Activated CD4-positive, alpha-beta T cell treated with anti-CD3 and anti-CD28 coated beads for 36 hours (primary cell): ENCODE results near the gene ADCYAP1. TPM values are rescaled to one million over a fixed set of nuclear protein-coding genes. Genes with fewer than 3 reads are reported as not detected.

Source experiments
- ATAC-seq: fragments of 200-7000 bp; cut with Tn5 transposase; one replicate; pipeline ENCODE4 v1.10.0; 2021; ENCODE audit warnings: mild to moderate bottlenecking, moderate library complexity
- CTCF ChIA-PET: fragments of 350-600 bp; sonication (Branson Sonifier 250); formaldehyde crosslinking; loops from one replicate; lab custom pipeline; 2021; ENCODE audit warnings: antibody characterized with exemption; lab: Charles Lee
- POLR2A ChIA-PET: fragments of 350-600 bp; sonication (Branson Sonifier 250); formaldehyde crosslinking; loops from one replicate; lab custom pipeline; 2021; ENCODE audit warnings: antibody characterized with exemption, inconsistent platforms; lab: Charles Lee
- DNase-seq: peaks from one replicate; pipeline ENCODE4 v3.0.0-alpha.2; 2020
- H3K27ac Mint-ChIP-seq: one replicate; pipeline ENCODE4 v1.8.0; 2021; ENCODE audit warnings: mixed read lengths
- H3K27me3 Mint-ChIP-seq: one replicate; pipeline ENCODE4 v1.8.0; 2021; ENCODE audit warnings: mixed read lengths
- H3K36me3 Mint-ChIP-seq: one replicate; pipeline ENCODE4 v1.8.0; 2021; ENCODE audit warnings: low read depth, mixed read lengths
- H3K4me1 Mint-ChIP-seq: one replicate; pipeline ENCODE4 v1.8.0; 2021; ENCODE audit warnings: mixed read lengths
- H3K4me3 Mint-ChIP-seq: one replicate; pipeline ENCODE4 v1.8.0; 2021; ENCODE audit warnings: mild to moderate bottlenecking, moderate library complexity, mixed read lengths
- H3K9me3 Mint-ChIP-seq: one replicate; pipeline ENCODE4 v1.8.0; 2021; ENCODE audit warnings: low read depth, mixed read lengths
- intact Hi-C, 2 experiments: fragments of 100-400 bp; cut with DNase I in 1 of 2; cut with micrococcal nuclease in 1 of 2; formaldehyde crosslinking; loops; one replicate each; pipeline versions ENCODE4 v1.14.2 to v1.15.1; 2022 to 2024; cut with DNase I, micrococcal nuclease
- total RNA-seq, 2 experiments: library from RNA; stranded (reverse); gene quantifications; one replicate each; pipeline ENCODE4 v1.2.3, GENCODE V29; 2021

The ADCYAP1 gene
- total RNA-seq, 2 experiments from 2014 or later, result not detected

DNA sequence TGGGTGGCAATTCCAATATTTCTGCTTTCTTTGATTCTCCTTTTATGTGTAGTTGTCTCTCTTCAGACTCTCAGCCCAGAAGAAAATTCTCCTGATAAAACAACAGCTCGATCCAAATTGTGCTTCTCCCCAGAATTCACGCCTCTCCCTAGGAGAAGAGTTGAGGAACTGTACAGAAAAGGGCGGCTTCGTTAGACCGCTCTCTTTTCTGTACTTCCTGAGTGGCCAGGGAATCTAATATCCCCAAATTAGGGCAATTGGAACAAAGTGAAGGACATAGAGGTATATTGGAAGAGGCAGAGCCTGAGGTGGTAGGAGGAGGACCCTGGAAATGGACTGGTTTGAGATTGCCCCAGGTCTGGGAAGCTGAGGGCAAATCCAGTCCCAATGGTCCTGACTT lies 5.6 kb downstream of the ADCYAP1 start:
- no peaks in the 10 kb centered on the region for H3K9me3 Mint-ChIP-seq
- H3K4me1 Mint-ChIP-seq, result peaks cover 19% of the 10 kb centered on the region
- intact Hi-C loops, result no loop called here
- H3K36me3 Mint-ChIP-seq, result no peaks in the 10 kb centered on the region
- no peak overlapping the region for H3K4me3 Mint-ChIP-seq
- ATAC-seq (no peak), DNase-seq (no peak)
- CTCF ChIA-PET, result no interaction called here
- no peak overlapping the region for H3K27ac Mint-ChIP-seq
- peaks cover 54% of the 10 kb centered on the region for H3K27me3 Mint-ChIP-seq
- POLR2A ChIA-PET, result no interaction called here

DNA sequence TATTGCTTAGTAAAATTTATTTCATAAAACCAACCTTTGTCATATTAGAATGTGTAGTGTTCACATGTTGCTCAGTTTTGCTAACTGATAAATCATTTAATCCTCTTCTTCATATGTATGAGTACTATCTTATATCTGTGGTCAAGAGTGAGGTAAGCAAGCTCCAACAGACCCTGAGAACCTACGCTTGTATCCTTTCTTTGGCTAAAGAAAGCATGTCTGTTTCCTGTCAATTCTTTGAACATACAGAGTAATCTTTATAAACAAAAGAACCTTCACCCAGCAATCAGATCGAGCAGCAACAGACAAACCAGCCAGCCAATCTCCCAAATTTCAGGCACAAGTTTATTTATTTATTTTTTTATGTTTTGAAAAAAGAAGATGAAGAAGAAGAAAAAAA lies 6.4 kb downstream of the ADCYAP1 start:
- DNase-seq, result no peak
- peaks cover 16% of the 10 kb centered on the region for H3K4me1 Mint-ChIP-seq
- POLR2A ChIA-PET, result no interaction called here
- H3K4me3 Mint-ChIP-seq, result no peak overlapping the region
- H3K27ac Mint-ChIP-seq, result no peak overlapping the region
- ATAC-seq, result no peak
- H3K27me3 Mint-ChIP-seq, result peaks cover 53% of the 10 kb centered on the region
- intact Hi-C loops, result no loop called here
- H3K36me3 Mint-ChIP-seq, result no peaks in the 10 kb centered on the region
- no peaks in the 10 kb centered on the region for H3K9me3 Mint-ChIP-seq
- CTCF ChIA-PET, result no interaction called here

GRCh38 chr18:911486-911885 lies 6.8 kb downstream of the ADCYAP1 start:
- POLR2A ChIA-PET, result no interaction called here
- Mint-ChIP-seq H3K4me1 (peaks cover 13% of the 10 kb centered on the region), H3K27ac (no peak overlapping the region), H3K4me3 (no peak overlapping the region), H3K27me3 (peaks cover 50% of the 10 kb centered on the region), H3K9me3 (no peaks in the 10 kb centered on the region), H3K36me3 (no peaks in the 10 kb centered on the region)
- intact Hi-C loops, result no loop called here
- CTCF ChIA-PET, result no interaction called here
- ATAC-seq (no peak), DNase-seq (no peak)

DNA sequence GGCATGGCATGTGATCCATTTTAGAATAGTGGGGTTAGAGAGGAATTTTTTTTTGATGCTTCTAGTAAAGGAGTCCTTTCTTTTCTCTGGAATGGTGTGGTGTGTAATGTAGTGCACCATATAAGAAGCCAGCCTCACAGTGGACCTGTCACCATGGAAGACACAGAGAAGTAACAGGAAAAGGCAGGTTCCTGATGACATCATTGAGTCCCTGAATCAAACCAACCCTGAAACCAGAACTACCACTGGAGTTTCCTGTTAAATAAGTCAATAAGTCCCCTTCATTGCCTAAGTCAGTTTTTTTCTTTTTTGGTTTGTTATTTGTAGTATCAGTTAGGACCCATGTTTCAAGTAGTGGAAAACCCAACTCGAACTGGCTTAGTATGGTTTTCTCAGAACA lies 11.9 kb downstream of the ADCYAP1 start:
- intact Hi-C loops, result no loop called here
- CTCF ChIA-PET, result no interaction called here
- POLR2A ChIA-PET, result no interaction called here
- no peak for DNase-seq
- H3K4me1 Mint-ChIP-seq, result no peaks in the 10 kb centered on the region
- no peak overlapping the region for H3K4me3 Mint-ChIP-seq
- ATAC-seq, result no peak
- H3K27me3 Mint-ChIP-seq, result peaks cover 38% of the 10 kb centered on the region
- no peaks in the 10 kb centered on the region for H3K9me3 Mint-ChIP-seq
- H3K27ac Mint-ChIP-seq, result no peak overlapping the region
- no peaks in the 10 kb centered on the region for H3K36me3 Mint-ChIP-seq

- H3K36me3 Mint-ChIP-seq, result no peaks in the 10 kb centered on the region
- no peak overlapping the region for H3K27ac Mint-ChIP-seq
- H3K27me3 Mint-ChIP-seq, result peaks cover 29% of the 10 kb centered on the region
- POLR2A ChIA-PET, result no interaction called here
- DNase-seq (no peak), ATAC-seq (no peak)
- no peak overlapping the region for H3K4me3 Mint-ChIP-seq
- H3K9me3 Mint-ChIP-seq, result no peaks in the 10 kb centered on the region
- H3K4me1 Mint-ChIP-seq, result no peaks in the 10 kb centered on the region
- CTCF ChIA-PET, result no interaction called here
- intact Hi-C loops, result no loop called here
Measured at GRCh38 chr18:919078-919477, 14.4 kb downstream of the ADCYAP1 start.

DNA sequence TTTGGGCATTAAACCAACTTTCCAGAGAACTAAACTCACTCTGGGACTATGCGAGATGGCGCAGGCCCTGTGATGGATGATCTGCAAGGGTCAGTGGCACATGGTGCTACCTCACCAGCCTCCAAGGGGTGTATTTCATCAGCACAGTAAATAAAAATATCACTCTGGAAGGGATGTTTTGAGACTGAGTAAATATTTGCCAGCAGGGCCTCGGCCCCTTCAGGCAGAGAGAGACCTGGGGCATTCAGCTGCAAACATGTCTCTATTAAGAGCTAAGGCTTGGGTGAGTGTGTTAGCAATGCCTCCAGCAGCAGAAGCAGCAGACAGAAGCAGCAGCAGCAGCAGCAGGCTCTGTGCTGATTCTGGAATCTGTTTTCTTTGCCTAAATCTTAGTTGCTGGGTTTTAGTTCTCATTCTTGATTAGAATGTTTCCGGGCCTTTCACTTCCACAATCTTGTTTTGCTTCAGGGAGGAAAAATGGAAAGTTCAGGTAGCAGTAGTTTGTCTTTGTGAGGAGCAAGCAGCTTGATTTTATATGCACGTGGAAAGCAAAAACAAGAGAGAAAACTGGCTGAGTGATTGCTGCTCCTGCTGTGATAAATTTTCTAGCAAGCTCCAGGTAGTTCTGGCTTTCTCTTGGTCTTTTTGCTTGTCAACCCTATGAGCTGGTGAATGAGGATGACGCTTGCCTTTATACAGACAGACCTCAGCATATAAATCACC lies 18.6 kb downstream of the ADCYAP1 start:
- Mint-ChIP-seq H3K36me3 (no peaks in the 10 kb centered on the region), H3K27ac (no peak overlapping the region), H3K4me3 (no peak overlapping the region), H3K4me1 (no peaks in the 10 kb centered on the region), H3K9me3 (no peaks in the 10 kb centered on the region), H3K27me3 (peaks cover 16% of the 10 kb centered on the region)
- intact Hi-C loops, result no loop called here
- POLR2A ChIA-PET, result no interaction called here
- CTCF ChIA-PET, result no interaction called here
- DNase-seq (no peak), ATAC-seq (no peak)

GRCh38 chr18:924987-925386 lies 20.3 kb downstream of the ADCYAP1 start:
- H3K27ac Mint-ChIP-seq, result no peak overlapping the region
- H3K9me3 Mint-ChIP-seq, result no peaks in the 10 kb centered on the region
- POLR2A ChIA-PET, result no interaction called here
- H3K4me1 Mint-ChIP-seq, result no peaks in the 10 kb centered on the region
- no peak overlapping the region for H3K4me3 Mint-ChIP-seq
- CTCF ChIA-PET, result no interaction called here
- H3K36me3 Mint-ChIP-seq, result no peaks in the 10 kb centered on the region
- peaks cover 10% of the 10 kb centered on the region for H3K27me3 Mint-ChIP-seq
- intact Hi-C loops, result no loop called here
- ATAC-seq (no peak), DNase-seq (no peak)

GRCh38 chr18:926946-927345 lies 22.3 kb downstream of the ADCYAP1 start:
- no peak for ATAC-seq
- H3K27ac Mint-ChIP-seq, result no peak overlapping the region
- peaks cover 14% of the 10 kb centered on the region for H3K27me3 Mint-ChIP-seq
- intact Hi-C loops, result no loop called here
- no peaks in the 10 kb centered on the region for H3K9me3 Mint-ChIP-seq
- H3K4me3 Mint-ChIP-seq, result no peak overlapping the region
- no peaks in the 10 kb centered on the region for H3K4me1 Mint-ChIP-seq
- CTCF ChIA-PET, result interaction anchor here (0.7 to 0.9 kb wide), 2 partner anchors 41 to 198 kb away, joined by 3 to 4 read pairs; no protein-coding TSS in a partner anchor
- H3K36me3 Mint-ChIP-seq, result no peaks in the 10 kb centered on the region
- POLR2A ChIA-PET, result no interaction called here
- DNase-seq, result no peak

DNA sequence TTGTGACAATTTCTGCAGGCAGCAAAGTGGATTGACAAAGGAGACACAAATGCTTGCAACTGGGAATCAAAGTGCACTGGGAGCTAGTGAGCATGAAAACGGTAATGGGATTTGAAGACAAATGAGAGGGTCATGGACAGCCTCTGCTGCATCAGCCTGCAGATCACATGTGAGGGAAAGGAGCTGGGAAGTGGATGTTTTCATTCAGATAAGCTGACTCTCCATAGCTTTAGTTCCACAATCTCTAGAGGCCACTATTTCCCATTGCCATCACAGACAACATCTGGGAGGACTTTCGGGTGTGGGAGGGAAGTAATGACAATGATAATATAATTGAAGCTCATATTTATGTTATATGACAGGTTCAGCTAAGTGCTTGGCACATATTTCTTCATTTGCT lies 28.4 kb downstream of the ADCYAP1 start:
- H3K9me3 Mint-ChIP-seq, result no peaks in the 10 kb centered on the region
- no peaks in the 10 kb centered on the region for H3K36me3 Mint-ChIP-seq
- H3K4me3 Mint-ChIP-seq, result no peak overlapping the region
- POLR2A ChIA-PET, result no interaction called here
- no peak overlapping the region for H3K27ac Mint-ChIP-seq
- CTCF ChIA-PET, result interaction anchor here (0.6 to 1.4 kb wide), 5 partner anchors 10 to 1587 kb away, joined by 3 to 6 read pairs (median 3); no protein-coding TSS in a partner anchor
- peaks cover 17% of the 10 kb centered on the region for H3K27me3 Mint-ChIP-seq
- DNase-seq, result no peak
- ATAC-seq, result no peak
- intact Hi-C loops, result no loop called here
- no peaks in the 10 kb centered on the region for H3K4me1 Mint-ChIP-seq

- no peaks in the 10 kb centered on the region for H3K9me3 Mint-ChIP-seq
- no peak for DNase-seq
- intact Hi-C loops, result no loop called here
- H3K27me3 Mint-ChIP-seq, result peaks cover 15% of the 10 kb centered on the region
- POLR2A ChIA-PET, result no interaction called here
- H3K27ac Mint-ChIP-seq, result no peak overlapping the region
- CTCF ChIA-PET, result no interaction called here
- no peaks in the 10 kb centered on the region for H3K36me3 Mint-ChIP-seq
- no peaks in the 10 kb centered on the region for H3K4me1 Mint-ChIP-seq
- ATAC-seq, result no peak
- H3K4me3 Mint-ChIP-seq, result no peak overlapping the region
Measured at GRCh38 chr18:934518-935133, 30.0 kb downstream of the ADCYAP1 start.

- POLR2A ChIA-PET, result no interaction called here
- DNase-seq (no peak), ATAC-seq (no peak)
- CTCF ChIA-PET, result no interaction called here
- H3K9me3 Mint-ChIP-seq, result no peaks in the 10 kb centered on the region
- H3K4me3 Mint-ChIP-seq, result no peak overlapping the region
- H3K4me1 Mint-ChIP-seq, result no peaks in the 10 kb centered on the region
- no peak overlapping the region for H3K27ac Mint-ChIP-seq
- intact Hi-C loops, result no loop called here
- peaks cover 13% of the 10 kb centered on the region for H3K27me3 Mint-ChIP-seq
- H3K36me3 Mint-ChIP-seq, result no peaks in the 10 kb centered on the region
Measured at GRCh38 chr18:936941-937340, 32.3 kb downstream of the ADCYAP1 start.

DNA sequence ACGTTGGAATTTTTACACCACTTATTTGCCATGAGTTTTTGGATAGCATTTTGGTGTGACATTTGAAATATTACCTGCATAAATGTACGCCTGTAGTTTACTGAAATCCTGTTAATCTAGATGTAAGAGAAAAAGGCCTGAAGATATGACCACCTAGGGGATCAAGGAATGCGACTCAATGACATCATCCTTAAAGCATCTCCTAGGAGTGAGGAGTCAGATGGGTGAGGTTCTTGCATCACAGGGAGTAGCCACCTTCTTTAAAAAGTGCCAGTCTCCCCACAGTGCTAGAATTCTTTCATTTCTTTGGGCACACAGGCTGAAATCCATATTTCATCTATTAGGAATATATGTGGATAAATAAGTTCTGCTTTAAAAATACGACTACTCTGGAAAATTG lies 34.5 kb downstream of the ADCYAP1 start:
- ChIA-PET POLR2A (no interaction called here), CTCF (no interaction called here)
- intact Hi-C loops, result no loop called here
- no peak overlapping the region for H3K27ac Mint-ChIP-seq
- H3K4me1 Mint-ChIP-seq, result no peaks in the 10 kb centered on the region
- H3K27me3 Mint-ChIP-seq, result peaks cover 6% of the 10 kb centered on the region
- no peaks in the 10 kb centered on the region for H3K36me3 Mint-ChIP-seq
- ATAC-seq (no peak), DNase-seq (no peak)
- H3K9me3 Mint-ChIP-seq, result no peaks in the 10 kb centered on the region
- H3K4me3 Mint-ChIP-seq, result no peak overlapping the region
